ENCODE results near the gene RCAN2. TPM values are rescaled to one million over a fixed set of nuclear protein-coding genes. Genes with fewer than 3 reads are reported as not detected.

Gene RCAN2
- polyA plus RNA-seq, 1 donor from 2014 or later, result 37.4 TPM

GRCh38 chr6:46184114-46184513 lies 307.1 kb downstream of the RCAN2 start:
- Histone ChIP-seq H3F3A (ENCODE audit: insufficient read depth, low read length, poor library complexity, severe bottlenecking) (no peaks in the 10 kb centered on the region), H3K79me2 (replicated peaks; ENCODE audit: insufficient read depth, low read length) (no peaks in the 10 kb centered on the region), H3K4me2 (ENCODE audit: low read length) (no peak overlapping the region), H3K9ac (ENCODE audit: low read length) (no peak overlapping the region), H2AFZ (ENCODE audit: low read depth, low read length) (no peak overlapping the region), H3K9me2 (ENCODE audit: insufficient read depth, low read length) (no peaks in the 10 kb centered on the region), H3K9me3 (ENCODE audit: low read length) (no peaks in the 10 kb centered on the region), H3K27ac (ENCODE audit: low read length) (no peak overlapping the region), H3K4me3 (ENCODE audit: low read length) (no peak overlapping the region), H3K27me3 (ENCODE audit: insufficient read depth, low read depth, low read length) (no peaks in the 10 kb centered on the region), H3K36me3 (ENCODE audit: insufficient read depth, low read length) (no peaks in the 10 kb centered on the region), H4K20me1 (ENCODE audit: insufficient read depth) (no peaks in the 10 kb centered on the region)
- TF ChIP-seq EZH2 (IDR thresholded peaks at IDR 0.05; ENCODE audit: borderline replicate concordance, insufficient read depth, low read length, poor library complexity, severe bottlenecking), result no peak
- no peak for TF ChIP-seq TAF1 (IDR thresholded peaks at IDR 0.05; ENCODE audit: low read depth)
- no peak for TF ChIP-seq RAD21 (conservative IDR thresholded peaks at IDR 0.05)
- TF ChIP-seq SMC3 (conservative IDR thresholded peaks at IDR 0.05; ENCODE audit: poor library complexity), result no peak
- TF ChIP-seq EP300 (conservative IDR thresholded peaks at IDR 0.05; ENCODE audit: poor library complexity, severe bottlenecking), result no peak
- no peak for TF ChIP-seq CTCF (IDR thresholded peaks at IDR 0.05; ENCODE audit: poor library complexity, severe bottlenecking)
- no peak for TF ChIP-seq POLR2AphosphoS5 (IDR thresholded peaks at IDR 0.05)
- no peak for TF ChIP-seq MXI1 (conservative IDR thresholded peaks at IDR 0.05; ENCODE audit: poor library complexity, severe bottlenecking)
- TF ChIP-seq REST (IDR thresholded peaks at IDR 0.05; ENCODE audit: borderline replicate concordance), result no peak

- H3K9me3 ChIP-seq (ENCODE audit: low read length), result no peaks in the 10 kb centered on the region
- no peaks in the 10 kb centered on the region for H3K9me2 ChIP-seq (ENCODE audit: insufficient read depth, low read length)
- H3K79me2 ChIP-seq (replicated peaks; ENCODE audit: insufficient read depth, low read length), result no peaks in the 10 kb centered on the region
- no peak overlapping the region for H3K27ac ChIP-seq (ENCODE audit: low read length)
- H3K9ac ChIP-seq (ENCODE audit: low read length), result no peak overlapping the region
- no peaks in the 10 kb centered on the region for H3K27me3 ChIP-seq (ENCODE audit: insufficient read depth, low read depth, low read length)
- no peaks in the 10 kb centered on the region for H3K36me3 ChIP-seq (ENCODE audit: insufficient read depth, low read length)
- TF ChIP-seq TAF1 (IDR thresholded peaks at IDR 0.05; ENCODE audit: low read depth) (no peak), EP300 (conservative IDR thresholded peaks at IDR 0.05; ENCODE audit: poor library complexity, severe bottlenecking) (no peak), REST (IDR thresholded peaks at IDR 0.05; ENCODE audit: borderline replicate concordance) (no peak), MXI1 (conservative IDR thresholded peaks at IDR 0.05; ENCODE audit: poor library complexity, severe bottlenecking) (no peak), SMC3 (conservative IDR thresholded peaks at IDR 0.05; ENCODE audit: poor library complexity) (no peak), RAD21 (conservative IDR thresholded peaks at IDR 0.05) (no peak)
- no peak overlapping the region for H3K4me3 ChIP-seq (ENCODE audit: low read length)
- H3F3A ChIP-seq (ENCODE audit: insufficient read depth, low read length, poor library complexity, severe bottlenecking), result no peaks in the 10 kb centered on the region
- no peaks in the 10 kb centered on the region for H4K20me1 ChIP-seq (ENCODE audit: insufficient read depth)
- no peak overlapping the region for H2AFZ ChIP-seq (ENCODE audit: low read depth, low read length)
- no peak overlapping the region for H3K4me2 ChIP-seq (ENCODE audit: low read length)
These were observed 315.3 kb downstream of the RCAN2 start for GRCh38 chr6:46175976-46176375.
